ENCODE measurements around the gene ALX4.

ALX4 gene

GRCh38 chr11:44315947-44316658 lies 6.2 kb upstream of the ALX4 start:
- no peak overlapping the region for H3K27ac ChIP-seq (ENCODE audit: low read depth, low read length)
- H3K9me3 ChIP-seq (ENCODE audit: insufficient read depth, low read depth, low read length): peaks cover 17% of the 10 kb centered on the region
- no peak overlapping the region for H2AFZ ChIP-seq (ENCODE audit: insufficient read depth, low read length, poor library complexity)
- no peak overlapping the region for H3K23ac ChIP-seq (ENCODE audit: low read length)
- peaks cover 8 to 13% of the 10 kb centered on the region in 2 experiments for H3K4me1 ChIP-seq (ENCODE audit: control insufficient read depth in 1 of 2, insufficient read depth in 2 of 2, low read length in 2 of 2)
- no peak overlapping the region for H4K12ac ChIP-seq (ENCODE audit: low read depth, low read length)
- no peak overlapping the region for H4K8ac ChIP-seq (ENCODE audit: low read depth, low read length)
- H2BK5ac ChIP-seq (ENCODE audit: low read depth, low read length, poor library complexity): no peak overlapping the region
- no peak overlapping the region for H3K14ac ChIP-seq (ENCODE audit: low read length)
- H3K79me2 ChIP-seq (ENCODE audit: control insufficient read depth, insufficient read depth, low read length, poor library complexity): no peaks in the 10 kb centered on the region
- no peaks in the 10 kb centered on the region for H3K79me1 ChIP-seq (ENCODE audit: low read length)
- H2AK5ac ChIP-seq (ENCODE audit: low read length): no peak overlapping the region
- DNase-seq: peak in 1 of 2 donors; percentile 23
- H3K36me3 ChIP-seq (ENCODE audit: control insufficient read depth in 1 of 2, insufficient read depth in 2 of 2, low read length in 2 of 2): no peaks in the 10 kb centered on the region
- H4K91ac ChIP-seq (ENCODE audit: low read depth, low read length): no peak overlapping the region
- H3K4me2 ChIP-seq (ENCODE audit: low read length): peak overlapping the region; percentile 72
- no peak overlapping the region for H2BK120ac ChIP-seq (ENCODE audit: insufficient read depth, low read length, poor library complexity)
- H3K27me3 ChIP-seq (ENCODE audit: insufficient read depth, low read length): peaks cover 97% of the 10 kb centered on the region
- H2BK12ac ChIP-seq (ENCODE audit: low read length): no peak overlapping the region
- H3K4ac ChIP-seq (ENCODE audit: low read depth, low read length): no peak overlapping the region
- no peak overlapping the region for H3K9ac ChIP-seq (ENCODE audit: low read length)
- WGBS (ENCODE audit: extremely low coverage, insufficient coverage, insufficient read length): no CpG with 5 or more reads among the region's 63 CpGs
- no peak overlapping the region for H3K18ac ChIP-seq (ENCODE audit: low read length)
- H3K4me3 ChIP-seq (ENCODE audit: low read depth, low read length): peak overlapping the region; percentile 28

- no peak overlapping the region for H3K23ac ChIP-seq (ENCODE audit: low read length)
- no CpG with 5 or more reads among the region's 2 CpGs for WGBS (ENCODE audit: extremely low coverage, insufficient coverage, insufficient read length)
- peaks cover 99% of the 10 kb centered on the region for H3K27me3 ChIP-seq (ENCODE audit: insufficient read depth, low read length)
- no peak overlapping the region for H3K18ac ChIP-seq (ENCODE audit: low read length)
- no peak overlapping the region for H3K9ac ChIP-seq (ENCODE audit: low read length)
- no peak overlapping the region for H3K4me2 ChIP-seq (ENCODE audit: low read length)
- no peak overlapping the region for H3K27ac ChIP-seq (ENCODE audit: low read depth, low read length)
- H3K14ac ChIP-seq (ENCODE audit: low read length): no peak overlapping the region
- no peak overlapping the region for H2BK120ac ChIP-seq (ENCODE audit: insufficient read depth, low read length, poor library complexity)
- no peak overlapping the region for H4K8ac ChIP-seq (ENCODE audit: low read depth, low read length)
- H2BK12ac ChIP-seq (ENCODE audit: low read length): no peak overlapping the region
- H3K4me1 ChIP-seq (ENCODE audit: control insufficient read depth in 1 of 2, insufficient read depth in 2 of 2, low read length in 2 of 2): peaks cover 6 to 15% of the 10 kb centered on the region in 2 experiments
- no peaks in the 10 kb centered on the region for H3K79me2 ChIP-seq (ENCODE audit: control insufficient read depth, insufficient read depth, low read length, poor library complexity)
- no peak overlapping the region for H3K4me3 ChIP-seq (ENCODE audit: low read depth, low read length)
- no peak for DNase-seq
- no peaks in the 10 kb centered on the region for H3K36me3 ChIP-seq (ENCODE audit: control insufficient read depth in 1 of 2, insufficient read depth in 2 of 2, low read length in 2 of 2)
- no peak overlapping the region for H2BK5ac ChIP-seq (ENCODE audit: low read depth, low read length, poor library complexity)
- H4K91ac ChIP-seq (ENCODE audit: low read depth, low read length): no peak overlapping the region
- no peak overlapping the region for H2AFZ ChIP-seq (ENCODE audit: insufficient read depth, low read length, poor library complexity)
- H3K4ac ChIP-seq (ENCODE audit: low read depth, low read length): no peak overlapping the region
- H3K79me1 ChIP-seq (ENCODE audit: low read length): no peaks in the 10 kb centered on the region
- no peak overlapping the region for H4K12ac ChIP-seq (ENCODE audit: low read depth, low read length)
- H3K9me3 ChIP-seq (ENCODE audit: insufficient read depth, low read depth, low read length): peaks cover 23% of the 10 kb centered on the region
- H2AK5ac ChIP-seq (ENCODE audit: low read length): no peak overlapping the region
These were observed 4.8 kb upstream of the ALX4 start for GRCh38 chr11:44314733-44315132.

- H2AK5ac ChIP-seq (ENCODE audit: low read length): no peak overlapping the region
- H2BK120ac ChIP-seq (ENCODE audit: insufficient read depth, low read length, poor library complexity): no peak overlapping the region
- no peak overlapping the region for H4K12ac ChIP-seq (ENCODE audit: low read depth, low read length)
- no peak overlapping the region for H2BK5ac ChIP-seq (ENCODE audit: low read depth, low read length, poor library complexity)
- H3K9ac ChIP-seq (ENCODE audit: low read length): no peak overlapping the region
- no peak overlapping the region for H3K14ac ChIP-seq (ENCODE audit: low read length)
- H3K4me1 ChIP-seq (ENCODE audit: control insufficient read depth in 1 of 2, insufficient read depth in 2 of 2, low read length in 2 of 2): peaks cover 9 to 18% of the 10 kb centered on the region in 2 experiments
- peaks cover 19% of the 10 kb centered on the region for H3K9me3 ChIP-seq (ENCODE audit: insufficient read depth, low read depth, low read length)
- DNase-seq: no peak
- no peak overlapping the region for H3K23ac ChIP-seq (ENCODE audit: low read length)
- H2BK12ac ChIP-seq (ENCODE audit: low read length): no peak overlapping the region
- H4K8ac ChIP-seq (ENCODE audit: low read depth, low read length): no peak overlapping the region
- no CpG with 5 or more reads among the region's 9 CpGs for WGBS (ENCODE audit: extremely low coverage, insufficient coverage, insufficient read length)
- no peak overlapping the region for H3K4me2 ChIP-seq (ENCODE audit: low read length)
- H4K91ac ChIP-seq (ENCODE audit: low read depth, low read length): no peak overlapping the region
- H3K36me3 ChIP-seq (ENCODE audit: control insufficient read depth in 1 of 2, insufficient read depth in 2 of 2, low read length in 2 of 2): no peaks in the 10 kb centered on the region
- no peaks in the 10 kb centered on the region for H3K79me1 ChIP-seq (ENCODE audit: low read length)
- no peak overlapping the region for H3K4me3 ChIP-seq (ENCODE audit: low read depth, low read length)
- no peak overlapping the region for H3K4ac ChIP-seq (ENCODE audit: low read depth, low read length)
- no peak overlapping the region for H3K18ac ChIP-seq (ENCODE audit: low read length)
- peaks cover 98% of the 10 kb centered on the region for H3K27me3 ChIP-seq (ENCODE audit: insufficient read depth, low read length)
- H3K27ac ChIP-seq (ENCODE audit: low read depth, low read length): no peak overlapping the region
- no peak overlapping the region for H2AFZ ChIP-seq (ENCODE audit: insufficient read depth, low read length, poor library complexity)
- no peaks in the 10 kb centered on the region for H3K79me2 ChIP-seq (ENCODE audit: control insufficient read depth, insufficient read depth, low read length, poor library complexity)
These were observed 4.0 kb upstream of the ALX4 start for GRCh38 chr11:44313761-44314489.

DNA sequence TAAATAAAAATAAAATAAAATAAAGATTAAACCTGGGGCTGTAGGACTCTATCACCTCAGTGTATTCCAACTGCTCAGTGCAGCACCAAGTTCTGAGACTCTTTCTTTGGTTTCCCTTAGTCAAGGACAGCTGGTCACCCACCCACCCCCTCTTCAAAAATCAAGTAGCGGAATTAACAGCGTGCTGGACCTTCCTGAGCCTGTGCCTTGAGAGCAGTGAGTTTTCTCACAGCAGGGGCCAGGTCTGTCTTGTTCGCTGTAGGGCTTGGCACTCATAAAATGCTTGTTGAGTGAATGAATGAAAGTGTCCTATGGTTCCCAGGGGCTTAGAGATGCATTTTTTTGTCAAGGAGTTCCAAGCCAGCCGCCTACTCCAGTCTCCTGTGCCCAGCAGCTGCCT lies 2.9 kb upstream of the ALX4 start:
- H2BK12ac ChIP-seq (ENCODE audit: low read length): no peak overlapping the region
- no peak overlapping the region for H3K4ac ChIP-seq (ENCODE audit: low read depth, low read length)
- DNase-seq: no peak
- no peak overlapping the region for H2AFZ ChIP-seq (ENCODE audit: insufficient read depth, low read length, poor library complexity)
- H4K12ac ChIP-seq (ENCODE audit: low read depth, low read length): no peak overlapping the region
- H3K9ac ChIP-seq (ENCODE audit: low read length): no peak overlapping the region
- no peak overlapping the region for H4K91ac ChIP-seq (ENCODE audit: low read depth, low read length)
- no peaks in the 10 kb centered on the region for H3K79me1 ChIP-seq (ENCODE audit: low read length)
- H3K79me2 ChIP-seq (ENCODE audit: control insufficient read depth, insufficient read depth, low read length, poor library complexity): no peaks in the 10 kb centered on the region
- no peak overlapping the region for H2BK120ac ChIP-seq (ENCODE audit: insufficient read depth, low read length, poor library complexity)
- H4K8ac ChIP-seq (ENCODE audit: low read depth, low read length): no peak overlapping the region
- H3K4me2 ChIP-seq (ENCODE audit: low read length): no peak overlapping the region
- H3K27ac ChIP-seq (ENCODE audit: low read depth, low read length): no peak overlapping the region
- H3K4me1 ChIP-seq (ENCODE audit: control insufficient read depth in 1 of 2, insufficient read depth in 2 of 2, low read length in 2 of 2): peaks cover 9 to 18% of the 10 kb centered on the region in 2 experiments
- no peak overlapping the region for H3K23ac ChIP-seq (ENCODE audit: low read length)
- no peak overlapping the region for H2AK5ac ChIP-seq (ENCODE audit: low read length)
- peaks cover 98% of the 10 kb centered on the region for H3K27me3 ChIP-seq (ENCODE audit: insufficient read depth, low read length)
- no peak overlapping the region for H3K18ac ChIP-seq (ENCODE audit: low read length)
- H3K4me3 ChIP-seq (ENCODE audit: low read depth, low read length): no peak overlapping the region
- no CpG with 5 or more reads among the region's 4 CpGs for WGBS (ENCODE audit: extremely low coverage, insufficient coverage, insufficient read length)
- no peak overlapping the region for H2BK5ac ChIP-seq (ENCODE audit: low read depth, low read length, poor library complexity)
- H3K36me3 ChIP-seq (ENCODE audit: control insufficient read depth in 1 of 2, insufficient read depth in 2 of 2, low read length in 2 of 2): no peaks in the 10 kb centered on the region
- peaks cover 19% of the 10 kb centered on the region for H3K9me3 ChIP-seq (ENCODE audit: insufficient read depth, low read depth, low read length)
- no peak overlapping the region for H3K14ac ChIP-seq (ENCODE audit: low read length)
